Natural killer cell (primary cell): Measurements from ENCODE around the gene ASPDH. TPM values are rescaled to one million over a fixed set of nuclear protein-coding genes. Genes with fewer than 3 reads are reported as not detected.

Experiments used
- ATAC-seq, 3 donors: fragments of 150-1000 bp in 2 of 3; fragments of 200-7000 bp in 1 of 3; cut with Tn5 transposase; 1 replicate in 1 of 3; 2 replicates in 2 of 3; pipeline ENCODE4 v1.10.0; 2021; ENCODE audit warnings: mild to moderate bottlenecking in 2 of 3, moderate library complexity in 2 of 3
- DNase-seq, 2 donors: peaks; one replicate each; pipeline versions ENCODE4 v3.0.0 to v3.0.0-alpha.2; 2013 to 2021; ENCODE audit warnings: mixed read lengths in 1 of 2
- H3K27ac ChIP-seq: one replicate; pipeline ENCODE4 v1.5.1; 2013; ENCODE audit warnings: mild to moderate bottlenecking, low read length
- H3K27me3 ChIP-seq: one replicate; pipeline ENCODE4 v1.6.1; 2013; ENCODE audit warnings: low read length; ENCODE audit not compliant: control insufficient read depth, insufficient read depth
- H3K36me3 ChIP-seq: one replicate; pipeline ENCODE4 v1.6.1; 2013; ENCODE audit warnings: low read length; ENCODE audit not compliant: control insufficient read depth, insufficient read depth
- H3K4me1 ChIP-seq: one replicate; pipeline ENCODE4 v1.6.1; 2013; ENCODE audit warnings: low read length; ENCODE audit not compliant: control insufficient read depth, insufficient read depth
- H3K4me3 ChIP-seq: one replicate; pipeline ENCODE4 v1.5.1; 2013; ENCODE audit warnings: low read length
- H3K9me3 ChIP-seq: one replicate; pipeline ENCODE4 v1.6.1; 2013; ENCODE audit warnings: low read length; ENCODE audit not compliant: control insufficient read depth, insufficient read depth
- H3K27ac Mint-ChIP-seq, 2 donors: one replicate each; pipeline ENCODE4 v1.8.0; 2022; ENCODE audit warnings: mild to moderate bottlenecking in 2 of 2, mixed read lengths in 2 of 2, moderate library complexity in 1 of 2
- H3K27me3 Mint-ChIP-seq, 2 donors: one replicate each; pipeline ENCODE4 v1.8.0; 2022; ENCODE audit warnings: low read depth in 2 of 2, mixed read lengths in 2 of 2
- H3K36me3 Mint-ChIP-seq: one replicate; pipeline ENCODE4 v1.8.0; 2022; ENCODE audit warnings: mixed read lengths
- H3K4me1 Mint-ChIP-seq, 2 donors: one replicate each; pipeline ENCODE4 v1.8.0; 2022; ENCODE audit warnings: mixed read lengths in 2 of 2
- H3K4me3 Mint-ChIP-seq: one replicate; pipeline ENCODE4 v1.8.0; 2022; ENCODE audit warnings: mild to moderate bottlenecking, moderate library complexity, mixed read lengths
- H3K9me3 Mint-ChIP-seq, 2 donors: one replicate each; pipeline ENCODE4 v1.8.0; 2022; ENCODE audit warnings: mixed read lengths in 2 of 2
- WGBS: methylation state at CpG from one replicate; pipeline ENCODE4 v1.1.7; 2013; ENCODE audit warnings: missing lambda C conversion rate; ENCODE audit not compliant: insufficient coverage; 5-methylcytosine and 5-hydroxymethylcytosine counted together
- intact Hi-C: fragments of 100-400 bp; cut with micrococcal nuclease; formaldehyde crosslinking; loops from one replicate; pipeline ENCODE4 v1.14.2; 2022
- total RNA-seq, 4 donors: library from RNA; stranded (reverse); fragments of 120-200 nt in 1 of 4; gene quantifications; one replicate each; pipeline versions ENCODE4 v1.2.3 to v1.2.4, GENCODE V29; 2013 to 2022
- TF ChIP-seq, protein P1 (sequence below): fragments of 200-600 bp; IDR thresholded peaks from one replicate; pipeline ENCODE4 v1.8.0; 2022; ENCODE audit warnings: antibody characterized with exemption

Gene ASPDH
- total RNA-seq, 3 donors from 2014 or later (not counting 1 experiment from before 2014, with no cell fraction given): not detected

DNA sequence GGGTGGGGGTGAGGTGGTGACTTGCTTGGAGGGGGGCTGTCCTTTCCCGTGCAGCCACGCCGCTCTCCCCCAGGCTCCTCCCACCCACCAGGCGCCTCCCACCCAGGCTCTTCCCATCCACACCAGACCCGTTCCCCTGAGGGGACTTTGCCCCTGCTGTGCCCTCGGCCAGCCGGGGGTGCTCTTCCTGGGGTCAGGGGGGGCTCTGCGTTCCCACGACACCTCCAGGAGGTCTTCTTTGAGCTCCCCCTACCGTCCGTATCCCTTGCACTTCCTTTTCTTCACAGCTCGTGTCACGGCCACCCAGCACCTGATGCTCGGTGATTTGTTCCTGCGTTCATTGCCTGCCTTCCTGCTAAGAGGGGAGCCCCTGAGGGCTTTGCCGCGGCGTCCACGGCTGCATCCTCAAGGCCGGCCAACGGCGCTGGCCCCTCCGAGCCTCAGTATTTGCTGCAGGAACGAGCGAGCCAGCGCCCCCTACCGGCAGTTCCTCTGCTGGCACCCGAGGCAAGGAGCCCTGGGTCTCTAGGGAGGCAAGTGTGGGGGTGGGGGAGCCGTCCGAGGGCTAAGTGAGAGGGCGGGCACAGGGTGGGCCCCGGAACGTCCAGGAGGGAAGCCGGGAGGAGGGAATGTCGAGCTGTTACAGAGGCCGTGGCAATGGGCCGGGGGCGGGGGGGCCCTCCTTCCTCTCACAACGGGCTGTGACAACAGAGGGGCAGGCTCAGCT is 42.7 kb upstream of the ASPDH start:
- WGBS: 1% methylated on average over 38 of the region's 39 CpGs
- TF ChIP-seq, protein P1, sequence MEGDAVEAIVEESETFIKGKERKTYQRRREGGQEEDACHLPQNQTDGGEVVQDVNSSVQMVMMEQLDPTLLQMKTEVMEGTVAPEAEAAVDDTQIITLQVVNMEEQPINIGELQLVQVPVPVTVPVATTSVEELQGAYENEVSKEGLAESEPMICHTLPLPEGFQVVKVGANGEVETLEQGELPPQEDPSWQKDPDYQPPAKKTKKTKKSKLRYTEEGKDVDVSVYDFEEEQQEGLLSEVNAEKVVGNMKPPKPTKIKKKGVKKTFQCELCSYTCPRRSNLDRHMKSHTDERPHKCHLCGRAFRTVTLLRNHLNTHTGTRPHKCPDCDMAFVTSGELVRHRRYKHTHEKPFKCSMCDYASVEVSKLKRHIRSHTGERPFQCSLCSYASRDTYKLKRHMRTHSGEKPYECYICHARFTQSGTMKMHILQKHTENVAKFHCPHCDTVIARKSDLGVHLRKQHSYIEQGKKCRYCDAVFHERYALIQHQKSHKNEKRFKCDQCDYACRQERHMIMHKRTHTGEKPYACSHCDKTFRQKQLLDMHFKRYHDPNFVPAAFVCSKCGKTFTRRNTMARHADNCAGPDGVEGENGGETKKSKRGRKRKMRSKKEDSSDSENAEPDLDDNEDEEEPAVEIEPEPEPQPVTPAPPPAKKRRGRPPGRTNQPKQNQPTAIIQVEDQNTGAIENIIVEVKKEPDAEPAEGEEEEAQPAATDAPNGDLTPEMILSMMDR: peak; percentile 87
- intact Hi-C loops: loop anchor here (5.0 kb wide), 1 partner anchor 199 kb away; no protein-coding TSS in a partner anchor

DNA sequence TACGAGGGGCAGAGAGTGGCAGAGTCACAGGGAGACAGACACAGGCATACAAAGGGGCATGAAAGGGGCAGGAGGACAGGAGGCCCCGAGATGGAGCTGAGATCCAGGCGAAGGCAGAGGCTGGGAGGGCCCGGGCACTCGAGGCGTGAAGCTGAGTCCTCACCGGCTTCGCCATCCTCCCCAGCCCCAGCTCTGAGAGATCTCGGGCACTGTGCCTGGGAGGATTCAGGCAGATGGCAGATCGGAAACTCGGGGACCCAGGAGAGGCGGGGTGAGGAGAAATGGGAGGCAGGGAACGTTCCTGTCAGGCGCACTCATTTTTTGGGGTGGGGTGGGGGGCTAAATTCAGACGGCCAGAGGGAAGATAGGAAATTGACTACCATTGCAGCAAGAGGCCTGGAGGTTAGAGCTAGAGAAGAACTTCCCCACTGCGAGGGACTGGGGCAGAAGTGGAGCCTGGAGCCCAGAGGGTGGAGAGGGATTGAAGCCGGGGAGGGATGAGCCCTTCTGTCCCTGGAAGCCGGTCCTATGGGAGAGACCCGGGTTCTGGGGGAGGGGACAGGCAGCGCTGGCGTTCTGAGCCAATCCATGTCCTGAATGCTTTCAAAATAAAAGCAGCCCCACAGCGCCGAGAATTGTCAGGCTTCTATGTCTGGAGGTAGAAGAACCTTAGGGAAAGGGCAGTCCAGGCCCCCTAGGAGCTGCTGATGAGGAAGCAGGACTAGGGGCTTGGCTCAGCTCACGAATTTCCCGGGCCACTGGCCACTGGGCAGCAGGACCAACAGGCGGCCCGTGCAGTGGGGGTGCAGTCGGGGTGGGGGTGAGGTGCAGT is 42.0 kb upstream of the ASPDH start:
- peak overlapping the region; percentile 68 for H3K4me3 Mint-ChIP-seq
- Histone ChIP-seq H3K27ac (no peak overlapping the region), H3K4me3 (no peak overlapping the region), H3K4me1 (peaks cover 13% of the 10 kb centered on the region), H3K27me3 (peaks cover 12% of the 10 kb centered on the region), H3K9me3 (no peaks in the 10 kb centered on the region), H3K36me3 (no peaks in the 10 kb centered on the region)
- TF ChIP-seq, protein P1: no peak
- WGBS: 34% methylated on average over 28 of the region's 28 CpGs
- no peaks in the 10 kb centered on the region for H3K9me3 Mint-ChIP-seq
- intact Hi-C loops: loop anchor here (5.0 kb wide), 1 partner anchor 198 kb away; no protein-coding TSS in a partner anchor
- no peaks in the 10 kb centered on the region for H3K36me3 Mint-ChIP-seq
- H3K4me1 Mint-ChIP-seq: peaks cover 5 to 20% of the 10 kb centered on the region in 2 donors
- no peak overlapping the region for H3K27ac Mint-ChIP-seq
- ATAC-seq (no peak), DNase-seq (no peak)
- peaks cover 41 to 60% of the 10 kb centered on the region in 2 donors for H3K27me3 Mint-ChIP-seq

More for the DNA sequence above, 42.7 kb upstream of the ASPDH start:
- peaks cover 13% of the 10 kb centered on the region for H3K4me1 ChIP-seq
- H3K9me3 Mint-ChIP-seq: no peaks in the 10 kb centered on the region
- H3K36me3 ChIP-seq: no peaks in the 10 kb centered on the region
- peaks cover 12% of the 10 kb centered on the region for H3K27me3 ChIP-seq
- no peak overlapping the region for H3K27ac ChIP-seq
- peak; percentile 74 to 82 for DNase-seq
- H3K36me3 Mint-ChIP-seq: no peaks in the 10 kb centered on the region
- peak overlapping the region; percentile 37 for H3K4me3 ChIP-seq
- peak overlapping the region; percentile 94 for H3K4me3 Mint-ChIP-seq
- peak; percentile 65 to 85 (median 84) for ATAC-seq
- H3K27ac Mint-ChIP-seq: peak overlapping the region in 1 of 2 donors; percentile 15
- no peaks in the 10 kb centered on the region for H3K9me3 ChIP-seq
- peaks cover 5 to 17% of the 10 kb centered on the region in 2 donors for H3K4me1 Mint-ChIP-seq
- H3K27me3 Mint-ChIP-seq: peaks cover 40 to 57% of the 10 kb centered on the region in 2 donors

DNA sequence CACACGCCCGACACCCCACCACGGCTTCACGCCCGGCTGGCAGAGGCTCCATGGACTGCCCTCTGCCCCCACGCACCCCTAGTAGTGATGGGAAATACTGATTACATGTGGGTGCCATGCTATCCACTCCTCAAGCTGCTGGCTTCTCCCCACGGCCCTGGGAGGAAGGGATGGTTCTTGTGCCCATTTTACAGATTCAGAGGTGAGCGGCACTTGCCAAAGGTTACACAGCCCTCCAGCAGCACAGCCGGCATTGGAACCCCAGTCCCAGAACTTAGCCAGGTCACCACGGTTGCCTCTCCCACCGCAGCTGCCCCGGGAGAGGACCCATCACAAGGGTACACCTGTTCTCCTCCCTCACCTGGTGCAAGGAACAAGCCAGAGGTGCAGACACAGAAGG is 41.3 kb upstream of the ASPDH start:
- DNase-seq: no peak
- Mint-ChIP-seq H3K4me3 (peak overlapping the region; percentile 10), H3K4me1 (peaks cover 5 to 20% of the 10 kb centered on the region in 2 donors), H3K36me3 (no peaks in the 10 kb centered on the region), H3K27me3 (peaks cover 45 to 66% of the 10 kb centered on the region in 2 donors), H3K9me3 (no peaks in the 10 kb centered on the region), H3K27ac (no peak overlapping the region)
- no peaks in the 10 kb centered on the region for H3K9me3 ChIP-seq
- peaks cover 12% of the 10 kb centered on the region for H3K27me3 ChIP-seq
- no peak overlapping the region for H3K27ac ChIP-seq
- no peak for ATAC-seq
- WGBS: 56% methylated on average over 12 of the region's 12 CpGs
- H3K4me3 ChIP-seq: no peak overlapping the region
- intact Hi-C loops: loop anchor here (5.0 kb wide), 1 partner anchor 198 kb away; no protein-coding TSS in a partner anchor
- peaks cover 13% of the 10 kb centered on the region for H3K4me1 ChIP-seq
- TF ChIP-seq, protein P1: no peak
- no peaks in the 10 kb centered on the region for H3K36me3 ChIP-seq
